ENCODE results near the gene GSE1. TPM values are rescaled to one million over a fixed set of nuclear protein-coding genes. Genes with fewer than 3 reads are reported as not detected.
A peak's percentile ranks its signal among the peaks of the same experiment; 100 is the strongest.

Gene GSE1
- total and polyA plus RNA-seq, 2 donors from 2014 or later, result 9.5 to 92.8 TPM

GRCh38 chr16:85625485-85626117 lies 12.5 kb downstream of the GSE1 start:
- no peak for TF ChIP-seq CTCF (IDR thresholded peaks at IDR 0.05; ENCODE audit: borderline replicate concordance, extremely low read depth, insufficient read depth)
- Histone ChIP-seq H3K9ac (ENCODE audit: low read length in 3 of 3) (no peak overlapping the region), H3K4me1 (ENCODE audit: control insufficient read depth in 2 of 3, insufficient read depth in 2 of 3, low read depth in 1 of 3, low read length in 3 of 3) (peaks cover 0 to 35% (median 29%) of the 10 kb centered on the region in 3 donors), H3K36me3 (ENCODE audit: control insufficient read depth in 2 of 3, insufficient read depth in 3 of 3, low read length in 3 of 3) (no peaks in the 10 kb centered on the region), H3K27ac (ENCODE audit: low read depth in 2 of 2, low read length in 2 of 2) (no peak overlapping the region), H3K9me3 (ENCODE audit: control insufficient read depth in 2 of 3, insufficient read depth in 1 of 3, low read length in 3 of 3) (peaks cover 0 to 7% (median 0%) of the 10 kb centered on the region in 3 donors), H3K27me3 (ENCODE audit: control insufficient read depth, insufficient read depth, low read length) (no peaks in the 10 kb centered on the region), H3K4me3 (ENCODE audit: low read length in 3 of 3) (no peak overlapping the region)
- no peak for DNase-seq
- FAIRE-seq, result no peak
- intact Hi-C loops (cut with DNase I), result no loop called here

- Histone ChIP-seq H3K27me3 (ENCODE audit: control insufficient read depth, insufficient read depth, low read length) (no peaks in the 10 kb centered on the region), H3K4me3 (ENCODE audit: low read length in 3 of 3) (no peak overlapping the region), H3K9me3 (ENCODE audit: control insufficient read depth in 2 of 3, insufficient read depth in 1 of 3, low read length in 3 of 3) (peaks cover 0 to 7% (median 0%) of the 10 kb centered on the region in 3 donors), H3K4me1 (ENCODE audit: control insufficient read depth in 2 of 3, insufficient read depth in 2 of 3, low read depth in 1 of 3, low read length in 3 of 3) (peaks cover 0 to 34% (median 27%) of the 10 kb centered on the region in 3 donors), H3K36me3 (ENCODE audit: control insufficient read depth in 2 of 3, insufficient read depth in 3 of 3, low read length in 3 of 3) (no peaks in the 10 kb centered on the region), H3K27ac (ENCODE audit: low read depth in 2 of 2, low read length in 2 of 2) (no peak overlapping the region), H3K9ac (ENCODE audit: low read length in 3 of 3) (no peak overlapping the region)
- intact Hi-C loops (cut with DNase I), result no loop called here
- DNase-seq, result peak in 3 of 5 donors; percentile 70 to 82 (median 72)
- no peak for TF ChIP-seq CTCF (IDR thresholded peaks at IDR 0.05; ENCODE audit: borderline replicate concordance, extremely low read depth, insufficient read depth)
- FAIRE-seq, result no peak
Measured at GRCh38 chr16:85626191-85626981, 13.3 kb downstream of the GSE1 start.

- FAIRE-seq (no peak), DNase-seq (no peak)
- H3K4me3 ChIP-seq (ENCODE audit: low read length in 3 of 3), result no peak overlapping the region
- no peaks in the 10 kb centered on the region for H3K36me3 ChIP-seq (ENCODE audit: control insufficient read depth in 2 of 3, insufficient read depth in 3 of 3, low read length in 3 of 3)
- H3K27me3 ChIP-seq (ENCODE audit: control insufficient read depth, insufficient read depth, low read length), result no peaks in the 10 kb centered on the region
- H3K9me3 ChIP-seq (ENCODE audit: control insufficient read depth in 2 of 3, insufficient read depth in 1 of 3, low read length in 3 of 3), result peaks cover 0 to 7% (median 0%) of the 10 kb centered on the region in 3 donors
- H3K4me1 ChIP-seq (ENCODE audit: control insufficient read depth in 2 of 3, insufficient read depth in 2 of 3, low read depth in 1 of 3, low read length in 3 of 3), result peaks cover 0 to 28% (median 20%) of the 10 kb centered on the region in 3 donors
- no peak overlapping the region for H3K27ac ChIP-seq (ENCODE audit: low read depth in 2 of 2, low read length in 2 of 2)
- no peak for TF ChIP-seq CTCF (IDR thresholded peaks at IDR 0.05; ENCODE audit: borderline replicate concordance, extremely low read depth, insufficient read depth)
- intact Hi-C loops (cut with DNase I), result no loop called here
- H3K9ac ChIP-seq (ENCODE audit: low read length in 3 of 3), result no peak overlapping the region
Measured at GRCh38 chr16:85627089-85627488, 14.0 kb downstream of the GSE1 start.

Measured in kidney (tissue), 14 donors.